Measurements from ENCODE around the gene NFATC1.

Gene NFATC1

GRCh38 chr18:79441420-79441819 is 45.7 kb downstream of the NFATC1 start:
- no peak for DNase-seq (ENCODE audit: low read depth)

- no peak for DNase-seq (ENCODE audit: low read depth)
Observed at GRCh38 chr18:79442508-79443221, 46.9 kb downstream of the NFATC1 start.

- no peak for DNase-seq (ENCODE audit: low read depth)
Observed at GRCh38 chr18:79445221-79445620, 49.5 kb downstream of the NFATC1 start.

GRCh38 chr18:79445696-79446561 is 50.2 kb downstream of the NFATC1 start:
- DNase-seq (ENCODE audit: low read depth), result no peak

GRCh38 chr18:79446931-79447330 is 51.2 kb downstream of the NFATC1 start:
- DNase-seq (ENCODE audit: low read depth), result no peak

- no peak for DNase-seq (ENCODE audit: low read depth)
Observed at GRCh38 chr18:79447703-79448367, 52.1 kb downstream of the NFATC1 start.

- no peak for DNase-seq (ENCODE audit: low read depth)
Observed at GRCh38 chr18:79448621-79449020, 52.9 kb downstream of the NFATC1 start.

GRCh38 chr18:79449551-79450288 is 54.0 kb downstream of the NFATC1 start:
- DNase-seq (ENCODE audit: low read depth), result no peak

- no peak for DNase-seq (ENCODE audit: low read depth)
Observed at GRCh38 chr18:79450289-79451080, 54.8 kb downstream of the NFATC1 start.

GRCh38 chr18:79451237-79452125 is 55.8 kb downstream of the NFATC1 start:
- no peak for DNase-seq (ENCODE audit: low read depth)

- DNase-seq (ENCODE audit: low read depth), result no peak
Observed at GRCh38 chr18:79452190-79452990, 56.7 kb downstream of the NFATC1 start.

GRCh38 chr18:79452991-79453645 is 57.4 kb downstream of the NFATC1 start:
- no peak for DNase-seq (ENCODE audit: low read depth)

GRCh38 chr18:79453816-79454735 is 58.3 kb downstream of the NFATC1 start:
- DNase-seq (ENCODE audit: low read depth), result no peak

- no peak for DNase-seq (ENCODE audit: low read depth)
Observed at GRCh38 chr18:79455261-79455660, 59.5 kb downstream of the NFATC1 start.

- DNase-seq (ENCODE audit: low read depth), result no peak
Observed at GRCh38 chr18:79456105-79456980, 60.6 kb downstream of the NFATC1 start.

GRCh38 chr18:79457239-79457638 is 61.5 kb downstream of the NFATC1 start:
- no peak for DNase-seq (ENCODE audit: low read depth)

GRCh38 chr18:79457652-79458051 is 61.9 kb downstream of the NFATC1 start:
- DNase-seq (ENCODE audit: low read depth), result no peak

All from stimulated activated CD8-positive, alpha-beta memory T cell treated with anti-CD3 and anti-CD28 coated beads, Interleukin-15, amount 100 ng/mL, for 1 hour (primary cell).